Measurements from ENCODE around the gene LRRC18.

The LRRC18 gene

GRCh38 chr10:48945441-48946130 lies 5.9 kb upstream of the LRRC18 start:
- no peak for DNase-seq

- DNase-seq, result no peak
These were observed 4.5 kb upstream of the LRRC18 start for GRCh38 chr10:48944171-48944570.

DNA sequence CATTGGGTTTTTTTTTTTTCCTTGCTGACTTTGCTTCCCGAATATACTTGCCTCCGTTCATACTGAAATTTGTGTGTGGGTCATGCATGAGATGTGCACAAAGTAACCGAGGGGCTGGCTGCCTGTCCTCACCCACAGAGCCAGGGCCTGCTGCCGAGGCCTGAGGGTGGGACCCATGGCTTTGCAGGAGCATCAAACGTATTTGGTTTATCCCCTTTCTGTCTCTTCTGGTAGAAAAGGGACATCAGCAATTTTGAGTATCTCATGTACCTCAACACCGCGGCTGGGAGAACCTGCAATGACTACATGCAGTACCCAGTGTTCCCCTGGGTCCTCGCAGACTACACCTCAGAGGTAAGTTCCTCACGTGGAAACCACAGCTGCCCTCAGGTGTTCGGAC lies 3.5 kb upstream of the LRRC18 start:
- no peak for DNase-seq

DNA sequence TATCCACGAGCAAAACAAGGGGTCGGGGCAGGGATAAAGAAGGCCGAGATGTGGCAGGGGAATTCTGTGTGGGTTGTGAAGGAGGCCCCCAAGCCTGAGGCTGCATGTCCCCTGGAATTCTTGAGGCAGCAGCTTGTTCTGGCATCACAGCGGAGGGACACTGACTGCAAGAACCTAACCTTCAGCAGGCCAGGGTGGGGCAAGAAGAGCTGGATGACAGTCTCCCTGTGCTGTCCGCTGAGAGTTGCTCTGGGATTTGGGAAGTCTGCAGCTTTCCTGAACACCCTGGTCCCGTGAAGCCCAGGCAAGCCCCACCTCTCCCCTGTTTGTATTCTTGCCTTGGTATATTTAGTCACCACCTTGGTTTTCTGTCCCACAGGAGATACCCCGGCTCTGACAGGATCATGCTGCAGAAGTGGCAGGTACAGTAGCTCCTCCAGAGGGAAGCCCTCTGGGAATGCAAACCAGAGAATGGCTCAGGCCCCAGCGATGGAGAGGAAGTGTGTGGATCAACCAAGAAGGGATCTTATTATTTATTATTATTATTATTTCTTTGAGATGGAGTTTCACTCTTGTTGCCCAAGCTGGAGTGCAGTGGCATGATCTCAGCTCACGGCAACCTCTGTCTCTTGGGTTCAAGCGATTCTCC lies 1.9 kb upstream of the LRRC18 start:
- no peak for DNase-seq

DNA sequence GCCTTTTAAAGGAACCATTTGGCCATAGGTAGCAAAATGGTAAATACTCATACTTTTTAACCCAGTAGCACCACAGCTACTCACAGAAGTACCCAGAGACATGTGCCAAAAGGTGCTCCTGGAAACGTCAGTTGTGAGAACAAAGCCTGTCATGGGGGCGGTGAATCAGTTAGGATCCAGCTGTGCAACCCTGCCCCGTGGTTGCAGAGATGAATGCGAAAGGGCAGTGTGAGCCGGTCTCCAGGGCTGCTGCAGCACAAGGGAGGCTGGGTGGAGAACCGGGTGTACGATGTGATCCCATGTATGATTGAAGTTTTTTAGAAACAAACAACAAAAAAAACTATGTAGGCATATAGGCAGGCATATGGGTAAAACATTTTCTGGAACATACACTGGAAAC lies 1.3 kb upstream of the LRRC18 start:
- no peak for DNase-seq

- no peak for DNase-seq
These were observed 732 bp upstream of the LRRC18 start for GRCh38 chr10:48940372-48940771.

GRCh38 chr10:48938990-48939536 lies 577 bp downstream of the LRRC18 start:
- no peak for DNase-seq

GRCh38 chr10:48938281-48938680 lies 1.4 kb downstream of the LRRC18 start:
- DNase-seq, result no peak

DNA sequence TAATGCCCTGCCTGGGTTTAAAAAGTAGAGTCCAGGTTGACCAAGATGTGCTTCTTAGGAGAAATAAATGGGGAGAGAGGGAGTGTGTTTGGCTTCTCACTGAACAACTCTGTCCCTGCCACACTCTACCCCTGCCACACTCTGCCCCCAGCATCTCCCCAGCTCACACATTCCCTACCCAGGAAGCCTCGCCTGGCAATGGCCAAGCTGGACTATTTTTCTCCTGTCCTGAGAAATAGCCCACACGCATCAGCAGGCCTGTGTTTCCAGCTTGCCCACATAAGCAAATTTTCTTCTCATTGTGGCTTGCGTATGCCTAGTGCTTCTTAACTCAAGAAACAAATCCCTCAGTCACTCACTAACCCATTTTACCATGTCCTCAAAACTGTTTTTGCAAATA lies 1.8 kb downstream of the LRRC18 start:
- no peak for DNase-seq

GRCh38 chr10:48935577-48935976 lies 4.1 kb downstream of the LRRC18 start:
- no peak for DNase-seq

GRCh38 chr10:48934672-48935501 lies 4.8 kb downstream of the LRRC18 start:
- no peak for DNase-seq

DNA sequence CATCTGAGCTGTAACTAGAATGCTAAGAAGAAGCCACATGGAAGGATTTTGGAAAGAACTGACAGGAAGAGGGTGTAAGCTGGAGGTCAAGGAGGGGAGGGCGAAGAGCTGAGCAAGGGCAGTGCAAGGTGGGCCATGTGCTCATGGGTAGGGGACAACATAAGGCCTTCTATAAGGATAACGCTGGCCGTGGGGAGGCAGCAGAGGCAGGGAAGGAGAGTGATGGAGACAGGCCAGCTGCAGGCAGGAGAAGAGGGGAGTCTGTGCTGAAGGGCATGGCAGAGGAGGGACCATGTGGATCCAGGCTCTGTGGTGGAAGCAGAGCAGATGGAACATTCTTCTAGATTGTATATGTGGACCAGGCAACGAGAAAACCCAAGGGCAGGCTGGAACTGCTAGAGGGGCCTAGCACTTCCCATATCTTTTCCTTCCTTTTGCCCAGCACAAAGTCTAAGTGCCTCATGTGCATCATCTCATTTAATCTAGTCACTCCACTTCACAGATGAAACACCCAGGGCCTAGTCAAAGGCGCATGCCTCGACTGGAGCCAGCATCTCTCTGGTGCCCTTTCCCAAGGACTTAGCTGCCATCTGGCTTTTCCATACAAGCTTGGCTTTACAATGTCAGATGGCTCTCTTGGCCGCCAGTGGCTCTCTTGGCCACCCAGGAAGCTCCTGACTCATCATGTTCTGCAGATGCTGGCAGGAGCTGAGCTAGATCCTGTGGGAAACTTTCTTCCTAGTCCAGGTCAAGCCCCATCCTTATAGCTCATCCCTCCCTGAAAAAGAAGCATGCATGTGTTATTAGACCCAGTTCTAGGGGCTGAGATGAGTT lies 6.6 kb downstream of the LRRC18 start:
- no peak for DNase-seq

DNA sequence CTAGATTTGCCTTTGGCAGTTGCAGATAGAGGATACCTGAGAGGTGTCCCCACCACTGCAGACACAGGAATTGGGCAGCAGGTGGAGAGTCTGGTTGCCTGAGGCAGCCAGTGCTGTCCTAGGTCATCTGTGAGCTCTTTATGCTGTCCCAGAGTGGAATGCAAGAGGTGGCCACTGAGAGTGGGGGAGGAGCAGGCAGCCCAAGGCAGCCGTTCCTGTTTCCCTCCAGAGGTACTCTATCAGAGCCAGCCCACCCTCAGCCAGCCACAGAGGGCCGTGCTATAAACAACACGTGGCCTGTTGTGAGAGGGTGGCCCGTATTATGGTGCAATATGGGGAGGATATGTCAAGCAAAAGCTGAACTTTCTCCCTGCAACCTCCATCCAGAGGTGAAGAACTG lies 8.5 kb downstream of the LRRC18 start:
- DNase-seq, result no peak

GRCh38 chr10:48929413-48929990 lies 10.1 kb downstream of the LRRC18 start:
- no peak for DNase-seq

GRCh38 chr10:48926764-48927540 lies 12.7 kb downstream of the LRRC18 start:
- DNase-seq, result no peak

DNA sequence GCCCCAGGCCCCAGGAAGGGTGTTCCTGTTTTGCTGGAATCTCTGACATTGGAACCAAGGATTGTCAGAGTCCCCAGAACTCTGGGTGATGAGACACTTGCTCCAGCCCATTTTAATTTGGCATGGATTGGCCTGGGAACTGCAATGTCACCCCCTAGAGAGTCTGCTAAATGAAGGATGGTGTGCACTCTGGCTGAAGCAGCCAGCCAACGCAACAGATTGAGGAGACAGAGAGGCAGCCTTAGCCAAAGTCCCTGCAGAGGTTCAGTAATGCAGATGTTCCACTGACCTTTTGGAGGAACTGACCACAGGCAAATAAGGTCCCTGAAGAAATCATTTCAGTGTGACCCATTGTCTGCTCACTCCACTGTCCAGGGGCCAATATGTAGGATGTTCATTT lies 13.4 kb downstream of the LRRC18 start:
- no peak for DNase-seq

- no peak for DNase-seq
These were observed 14.7 kb downstream of the LRRC18 start for GRCh38 chr10:48924988-48925387.

DNA sequence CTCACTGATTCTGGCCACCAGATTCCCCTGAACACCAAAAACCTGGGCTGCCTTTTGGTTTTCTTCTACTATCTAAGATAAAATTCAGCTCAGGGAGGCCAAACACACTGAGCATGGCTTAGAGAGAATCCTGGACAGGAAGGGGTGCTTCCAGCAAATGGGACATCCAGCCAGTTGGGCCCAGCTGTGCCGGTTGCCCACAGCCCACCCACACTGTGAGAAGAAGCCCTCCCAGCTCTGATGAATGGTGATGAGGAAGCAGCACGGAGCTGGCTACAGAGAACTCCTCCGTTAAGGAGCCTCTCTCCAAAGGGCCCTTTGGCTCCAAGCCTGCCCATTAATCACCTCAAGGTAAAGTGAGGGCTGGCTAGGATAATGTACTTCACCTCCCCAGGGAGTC lies 15.9 kb downstream of the LRRC18 start:
- DNase-seq, result no peak

- no peak for DNase-seq
These were observed 26.0 kb downstream of the LRRC18 start for GRCh38 chr10:48913674-48914073.

GRCh38 chr10:48910548-48910947 lies 29.1 kb downstream of the LRRC18 start:
- no peak for DNase-seq

DNA sequence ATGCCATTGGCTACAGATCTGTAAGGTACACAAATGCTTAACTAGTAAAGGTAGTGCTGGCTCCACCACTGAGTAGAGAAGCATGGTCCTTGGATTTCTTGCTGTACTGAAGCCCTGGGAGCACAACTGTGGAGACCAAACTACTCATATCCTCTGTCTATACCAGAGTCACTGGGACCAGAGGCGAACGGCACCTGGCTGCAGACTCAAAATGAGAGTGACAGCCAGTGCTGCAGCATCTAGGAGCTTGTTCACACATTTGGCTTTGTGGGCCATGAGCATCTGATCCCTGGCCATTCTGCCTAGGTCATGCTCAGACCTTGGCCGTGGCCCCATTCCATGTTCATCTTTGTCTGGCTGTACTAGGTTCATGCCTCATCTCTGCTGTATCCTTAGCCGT lies 31.9 kb downstream of the LRRC18 start:
- DNase-seq, result no peak

GRCh38 chr10:48906841-48907240 lies 32.8 kb downstream of the LRRC18 start:
- no peak for DNase-seq

All from COR-L47 (cell line).